NT2/D1 (cell line): ENCODE results near the gene CISD2.

ENCODE experiments used
- DNase-seq: peaks from one replicate; pipeline ENCODE4 v3.0.0-alpha.2; 2011; ENCODE audit warnings: low read depth, low spot score
- H3K27me3 ChIP-seq: 2 replicates; pipeline ENCODE4 v1.6.0; 2011; ENCODE audit warnings: mild to moderate bottlenecking; ENCODE audit not compliant: insufficient read length, insufficient read depth
- H3K36me3 ChIP-seq: 2 replicates; pipeline ENCODE4 v1.6.1; 2011; ENCODE audit warnings: mild to moderate bottlenecking, low read length, mixed read lengths; ENCODE audit not compliant: insufficient read depth, insufficient read length
- H3K4me1 ChIP-seq: 2 replicates; pipeline ENCODE4 v1.5.1; 2011; ENCODE audit not compliant: insufficient read depth, insufficient read length
- H3K4me3 ChIP-seq: 2 replicates; pipeline ENCODE4 v1.5.1; 2011; ENCODE audit warnings: low read depth; ENCODE audit not compliant: insufficient read length
- H3K9ac ChIP-seq: 2 replicates; pipeline ENCODE4 v1.6.0; 2011; ENCODE audit warnings: low read depth; ENCODE audit not compliant: insufficient read length
- H3K9me3 ChIP-seq: 2 replicates; pipeline ENCODE4 v1.5.1; 2011; ENCODE audit warnings: mild to moderate bottlenecking, low read length; ENCODE audit not compliant: insufficient read depth
- SUZ12 ChIP-seq: IDR thresholded peaks from 2 replicates; pipeline ENCODE4 v1.6.1; 2011; ENCODE audit not compliant: insufficient read length, insufficient read depth; ENCODE audit errors: extremely low read depth
- YY1 ChIP-seq: IDR thresholded peaks from 2 replicates; pipeline ENCODE4 v1.6.1; 2011; ENCODE audit not compliant: insufficient read length, insufficient read depth
- ZNF274 ChIP-seq: IDR thresholded peaks from 2 replicates; pipeline ENCODE4 v1.6.1; 2011; ENCODE audit warnings: mild to moderate bottlenecking, low read depth, low read length

Gene CISD2

GRCh38 chr4:102832667-102833066, 36.1 kb upstream of the CISD2 start:
- TF ChIP-seq ZNF274 (no peak), YY1 (no peak), SUZ12 (no peak)
- DNase-seq, result no peak

GRCh38 chr4:102836596-102836995, 32.2 kb upstream of the CISD2 start:
- no peaks in the 10 kb centered on the region for H3K4me1 ChIP-seq
- H3K9ac ChIP-seq, result no peak overlapping the region
- H3K27me3 ChIP-seq, result no peaks in the 10 kb centered on the region
- DNase-seq, result no peak
- H3K9me3 ChIP-seq, result no peaks in the 10 kb centered on the region
- no peak for TF ChIP-seq YY1
- no peak for TF ChIP-seq ZNF274
- TF ChIP-seq SUZ12, result no peak
- peaks cover 3% of the 10 kb centered on the region for H3K36me3 ChIP-seq
- no peak overlapping the region for H3K4me3 ChIP-seq

More at GRCh38 chr4:102832667-102833066, 36.1 kb upstream of the CISD2 start:
- H3K4me1 ChIP-seq, result no peaks in the 10 kb centered on the region
- no peak overlapping the region for H3K4me3 ChIP-seq
- H3K27me3 ChIP-seq, result no peaks in the 10 kb centered on the region
- H3K9me3 ChIP-seq, result no peaks in the 10 kb centered on the region
- no peaks in the 10 kb centered on the region for H3K36me3 ChIP-seq
- no peak overlapping the region for H3K9ac ChIP-seq

DNA sequence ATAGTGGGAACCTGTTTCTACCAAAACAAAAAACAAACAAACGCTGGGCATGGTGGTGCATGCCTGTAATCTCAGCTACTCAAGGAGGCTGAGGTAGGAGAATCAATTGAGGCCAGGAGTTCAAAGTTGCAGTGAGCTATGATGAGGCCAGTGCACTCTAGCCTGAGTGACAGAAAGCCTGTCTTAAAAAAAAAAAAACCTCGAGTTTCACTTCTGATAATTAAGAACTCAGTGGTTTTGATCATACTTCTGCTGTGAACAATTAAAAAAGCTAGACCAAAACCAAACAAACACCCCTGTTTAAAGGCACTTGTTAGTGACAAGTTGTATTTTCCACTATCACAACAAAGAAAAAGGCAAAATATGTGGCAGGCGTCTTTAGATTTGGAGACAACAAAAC, 26.4 kb upstream of the CISD2 start:
- H3K36me3 ChIP-seq, result peaks cover 3% of the 10 kb centered on the region
- H3K4me1 ChIP-seq, result no peaks in the 10 kb centered on the region
- TF ChIP-seq ZNF274, result no peak
- TF ChIP-seq SUZ12, result no peak
- no peak for TF ChIP-seq YY1
- no peaks in the 10 kb centered on the region for H3K9me3 ChIP-seq
- no peak for DNase-seq
- H3K27me3 ChIP-seq, result no peaks in the 10 kb centered on the region
- H3K4me3 ChIP-seq, result no peak overlapping the region
- H3K9ac ChIP-seq, result no peak overlapping the region

DNA sequence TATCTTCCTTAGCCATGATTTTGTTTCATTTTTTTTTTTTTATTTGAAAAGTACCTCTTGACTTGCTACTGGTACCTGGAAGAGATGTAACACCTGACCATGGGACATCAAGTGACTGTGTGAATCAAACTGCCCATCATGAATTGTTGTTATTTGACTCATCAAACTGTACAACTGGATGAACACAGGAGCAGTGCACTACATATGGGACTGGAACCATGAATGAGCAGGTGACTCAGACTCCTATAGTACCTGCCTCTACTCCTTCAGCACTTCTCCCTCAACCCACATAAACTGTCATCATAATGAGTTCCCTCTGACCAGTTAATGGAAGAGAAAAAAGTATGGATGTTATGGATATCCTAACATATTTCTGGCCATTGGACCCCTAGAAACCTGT, 25.5 kb upstream of the CISD2 start:
- no peak overlapping the region for H3K4me3 ChIP-seq
- no peaks in the 10 kb centered on the region for H3K27me3 ChIP-seq
- peaks cover 3% of the 10 kb centered on the region for H3K36me3 ChIP-seq
- no peaks in the 10 kb centered on the region for H3K4me1 ChIP-seq
- DNase-seq, result no peak
- no peaks in the 10 kb centered on the region for H3K9me3 ChIP-seq
- H3K9ac ChIP-seq, result no peak overlapping the region
- TF ChIP-seq ZNF274 (no peak), YY1 (no peak), SUZ12 (no peak)

DNA sequence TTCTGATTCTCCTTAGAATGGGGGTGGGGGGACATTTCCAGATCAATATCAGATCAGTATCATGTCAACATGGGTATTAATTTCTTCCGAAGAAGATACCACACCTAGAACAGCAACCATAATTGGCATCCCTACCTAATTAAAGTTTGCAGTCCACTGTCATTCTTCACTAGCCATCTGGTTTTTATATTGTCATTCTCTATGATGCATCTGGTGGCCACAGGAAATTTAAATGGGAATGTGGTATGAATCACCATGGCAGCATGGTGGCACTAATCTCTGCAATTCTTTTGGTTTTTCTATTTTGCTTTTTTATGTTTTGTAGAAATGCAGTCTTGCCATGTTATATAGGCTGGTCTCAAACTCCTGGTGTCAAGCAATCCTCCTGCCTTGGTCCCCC, 24.9 kb upstream of the CISD2 start:
- Histone ChIP-seq H3K27me3 (no peaks in the 10 kb centered on the region), H3K9ac (no peak overlapping the region), H3K4me1 (no peaks in the 10 kb centered on the region), H3K36me3 (peaks cover 3% of the 10 kb centered on the region), H3K9me3 (no peaks in the 10 kb centered on the region), H3K4me3 (no peak overlapping the region)
- TF ChIP-seq SUZ12 (no peak), YY1 (no peak), ZNF274 (no peak)
- DNase-seq, result no peak

- no peaks in the 10 kb centered on the region for H3K36me3 ChIP-seq
- H3K4me3 ChIP-seq, result no peak overlapping the region
- no peaks in the 10 kb centered on the region for H3K4me1 ChIP-seq
- DNase-seq, result no peak
- H3K9ac ChIP-seq, result no peak overlapping the region
- no peaks in the 10 kb centered on the region for H3K27me3 ChIP-seq
- H3K9me3 ChIP-seq, result no peaks in the 10 kb centered on the region
- TF ChIP-seq YY1, result no peak
These were observed 21.1 kb upstream of the CISD2 start for GRCh38 chr4:102847687-102848086.

DNA sequence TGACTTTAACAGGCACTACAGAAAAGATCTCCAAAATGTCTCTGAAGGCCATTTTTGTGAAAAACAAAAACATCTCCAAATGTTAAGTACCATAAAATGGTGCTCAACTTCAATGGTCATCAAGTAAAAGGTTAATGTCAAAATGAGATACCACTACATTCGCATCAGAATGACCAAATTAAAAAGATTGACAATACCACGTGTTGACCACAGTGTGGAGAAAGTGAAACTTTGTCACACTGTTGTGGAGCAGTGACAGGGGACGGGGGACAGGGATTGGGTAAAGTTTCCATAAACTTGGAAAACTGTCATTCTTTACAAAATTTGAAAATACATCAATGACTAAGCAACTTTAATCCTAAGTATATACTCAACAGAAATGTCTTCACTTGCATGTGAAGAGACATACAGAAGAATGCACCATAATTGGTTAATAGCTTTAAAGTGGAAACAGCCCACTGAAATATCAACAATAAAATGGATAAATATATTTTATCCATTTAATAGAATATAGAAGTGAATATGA, 19.1 kb upstream of the CISD2 start:
- no peak for DNase-seq
- Histone ChIP-seq H3K4me1 (no peaks in the 10 kb centered on the region), H3K9ac (no peak overlapping the region), H3K9me3 (no peaks in the 10 kb centered on the region), H3K27me3 (no peaks in the 10 kb centered on the region), H3K4me3 (no peak overlapping the region), H3K36me3 (no peaks in the 10 kb centered on the region)
- TF ChIP-seq ZNF274, result no peak
- no peak for TF ChIP-seq YY1
- TF ChIP-seq SUZ12, result no peak

- Histone ChIP-seq H3K4me3 (no peak overlapping the region), H3K9me3 (no peaks in the 10 kb centered on the region), H3K36me3 (no peaks in the 10 kb centered on the region), H3K27me3 (no peaks in the 10 kb centered on the region), H3K4me1 (no peaks in the 10 kb centered on the region), H3K9ac (no peak overlapping the region)
- TF ChIP-seq SUZ12 (no peak), ZNF274 (no peak), YY1 (no peak)
- no peak for DNase-seq
These were observed 18.4 kb upstream of the CISD2 start for GRCh38 chr4:102850370-102850769.
